Measurements from ENCODE around the gene SPECC1.

SPECC1 gene

GRCh38 chr17:20143740-20144139 is 134.6 kb downstream of the SPECC1 start:
- no peak for DNase-seq (ENCODE audit: low read depth)
- H3K4me3 ChIP-seq (ENCODE audit: control insufficient read depth, low read depth, low read length), result no peak overlapping the region
- TF ChIP-seq CTCF (IDR thresholded peaks at IDR 0.05; ENCODE audit: control insufficient read depth, insufficient read depth, low read depth, low read length, missing control alignments), result no peak

DNA sequence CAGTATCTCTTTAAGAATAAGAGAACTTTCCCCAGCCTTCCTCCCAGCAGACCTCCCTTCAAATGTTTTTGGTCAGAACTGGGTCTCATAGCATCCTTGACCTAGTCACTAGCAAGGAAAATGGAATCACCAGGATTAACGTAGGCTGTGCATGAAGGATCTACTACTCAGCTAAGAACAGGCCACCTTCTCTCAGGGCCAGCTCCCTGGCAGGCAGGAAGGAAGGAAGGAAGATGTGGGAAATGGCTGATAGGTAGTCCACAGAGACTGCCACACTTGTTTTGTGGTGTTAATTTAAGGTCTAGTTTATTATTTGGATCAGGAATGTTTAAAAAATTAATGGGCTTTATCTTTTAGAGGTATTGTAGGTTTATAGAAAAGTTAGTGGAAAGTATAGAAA is 136.4 kb downstream of the SPECC1 start:
- no peak for TF ChIP-seq CTCF (IDR thresholded peaks at IDR 0.05; ENCODE audit: control insufficient read depth, insufficient read depth, low read depth, low read length, missing control alignments)
- H3K4me3 ChIP-seq (ENCODE audit: control insufficient read depth, low read depth, low read length), result no peak overlapping the region
- no peak for DNase-seq (ENCODE audit: low read depth)

DNA sequence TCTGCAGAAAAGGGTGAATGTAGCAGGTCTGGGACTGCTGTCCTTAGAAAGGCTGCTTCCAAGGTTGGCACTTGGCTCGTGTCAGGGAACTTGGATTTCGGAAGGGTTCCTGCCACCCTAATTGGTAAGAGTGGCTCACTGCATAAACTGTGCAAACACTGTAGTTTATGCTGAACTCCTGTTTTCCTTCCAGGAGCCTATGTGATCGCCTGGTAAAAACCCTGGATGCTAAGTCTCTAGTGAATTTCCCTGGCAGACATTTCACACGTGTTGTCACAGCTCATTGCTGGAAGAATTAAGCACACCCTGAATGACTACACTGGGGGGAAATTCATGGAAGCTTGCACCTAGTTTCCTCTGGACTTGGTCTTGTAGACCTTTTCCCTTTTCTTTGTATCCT is 140.1 kb downstream of the SPECC1 start:
- H3K4me3 ChIP-seq (ENCODE audit: control insufficient read depth, low read depth, low read length), result no peak overlapping the region
- no peak for TF ChIP-seq CTCF (IDR thresholded peaks at IDR 0.05; ENCODE audit: control insufficient read depth, insufficient read depth, low read depth, low read length, missing control alignments)
- no peak for DNase-seq (ENCODE audit: low read depth)

- DNase-seq (ENCODE audit: low read depth), result no peak
- TF ChIP-seq CTCF (IDR thresholded peaks at IDR 0.05; ENCODE audit: control insufficient read depth, insufficient read depth, low read depth, low read length, missing control alignments), result no peak
Measured at GRCh38 chr17:20151174-20151573, 142.0 kb downstream of the SPECC1 start.

GRCh38 chr17:20153231-20153630 is 144.1 kb downstream of the SPECC1 start:
- no peak overlapping the region for H3K4me3 ChIP-seq (ENCODE audit: control insufficient read depth, low read depth, low read length)
- no peak for DNase-seq (ENCODE audit: low read depth)
- TF ChIP-seq CTCF (IDR thresholded peaks at IDR 0.05; ENCODE audit: control insufficient read depth, insufficient read depth, low read depth, low read length, missing control alignments), result no peak

More at GRCh38 chr17:20151174-20151573, 142.0 kb downstream of the SPECC1 start:
- no peak overlapping the region for H3K4me3 ChIP-seq (ENCODE audit: control insufficient read depth, low read depth, low read length)

- H3K4me3 ChIP-seq (ENCODE audit: control insufficient read depth, low read depth, low read length), result no peak overlapping the region
- no peak for DNase-seq (ENCODE audit: low read depth)
- TF ChIP-seq CTCF (IDR thresholded peaks at IDR 0.05; ENCODE audit: control insufficient read depth, insufficient read depth, low read depth, low read length, missing control alignments), result no peak
Measured at GRCh38 chr17:20154286-20155000, 145.3 kb downstream of the SPECC1 start.

Data from AG09309 (cell line).